ENCODE data around the gene DLG5. TPM values are rescaled to one million over a fixed set of nuclear protein-coding genes. Genes with fewer than 3 reads are reported as not detected.

DLG5 gene
- total RNA-seq, 1 donor from 2014 or later, result 7.8 TPM

DNA sequence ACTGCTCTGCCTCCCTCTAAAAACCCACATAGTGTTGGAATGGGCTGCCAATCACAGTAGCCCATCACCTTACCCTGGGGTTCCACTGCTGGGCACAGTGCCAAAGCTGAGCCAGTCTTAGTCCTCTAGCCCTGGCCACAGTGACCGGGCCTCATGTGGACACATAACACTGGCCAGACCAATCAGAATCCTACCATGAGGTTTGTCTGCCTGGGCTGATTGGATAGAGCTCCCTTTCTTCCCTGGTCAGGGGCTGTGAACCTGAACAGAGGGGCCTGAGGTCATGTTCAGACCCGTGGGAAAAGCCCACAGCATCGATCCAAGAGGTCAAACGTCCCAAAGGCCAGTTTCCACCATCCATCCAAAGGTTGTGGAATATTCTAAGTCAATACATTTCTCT lies 6.1 kb downstream of the DLG5 start:
- no peak for DNase-seq (ENCODE audit: low spot score)
- Mint-ChIP-seq H3K27me3 (ENCODE audit: low read depth) (peaks cover 12% of the 10 kb centered on the region), H3K27ac (no peak overlapping the region), H3K4me3 (ENCODE audit: low read depth) (no peak overlapping the region), H3K36me3 (ENCODE audit: low read depth) (no peaks in the 10 kb centered on the region), H3K4me1 (ENCODE audit: low read depth) (peaks cover 7% of the 10 kb centered on the region), H3K9me3 (no peaks in the 10 kb centered on the region)
- intact Hi-C loops (cut with micrococcal nuclease), result loop anchor here (10.0 kb wide), 2 partner anchors 46 to 114 kb away; partner anchors contain the start of gene RPS24

DNA sequence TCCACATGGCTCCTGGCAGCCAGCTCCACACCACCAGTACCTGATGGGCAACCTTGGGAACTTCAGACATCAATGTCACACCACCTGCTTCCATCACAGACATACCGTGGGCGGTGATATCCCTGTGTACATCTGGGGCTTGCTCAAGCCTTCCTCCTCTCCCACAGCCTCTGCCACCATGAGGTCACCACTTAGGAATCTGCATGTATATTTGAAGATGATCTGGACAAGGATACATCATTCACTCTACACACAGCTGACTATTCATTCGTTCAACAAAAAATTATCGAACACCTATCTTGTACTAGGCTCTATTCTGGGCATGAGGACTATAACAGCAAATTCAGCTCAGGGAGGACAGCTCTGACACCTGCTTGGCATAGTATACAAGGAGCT lies 6.8 kb downstream of the DLG5 start:
- Mint-ChIP-seq H3K9me3 (no peaks in the 10 kb centered on the region), H3K36me3 (ENCODE audit: low read depth) (no peaks in the 10 kb centered on the region), H3K4me3 (ENCODE audit: low read depth) (no peak overlapping the region), H3K27me3 (ENCODE audit: low read depth) (peaks cover 7% of the 10 kb centered on the region), H3K4me1 (ENCODE audit: low read depth) (peaks cover 4% of the 10 kb centered on the region), H3K27ac (no peak overlapping the region)
- DNase-seq (ENCODE audit: low spot score), result no peak
- intact Hi-C loops (cut with micrococcal nuclease), result loop anchor here (10.0 kb wide), 2 partner anchors 45 to 115 kb away; partner anchors contain the start of gene RPS24

DNA sequence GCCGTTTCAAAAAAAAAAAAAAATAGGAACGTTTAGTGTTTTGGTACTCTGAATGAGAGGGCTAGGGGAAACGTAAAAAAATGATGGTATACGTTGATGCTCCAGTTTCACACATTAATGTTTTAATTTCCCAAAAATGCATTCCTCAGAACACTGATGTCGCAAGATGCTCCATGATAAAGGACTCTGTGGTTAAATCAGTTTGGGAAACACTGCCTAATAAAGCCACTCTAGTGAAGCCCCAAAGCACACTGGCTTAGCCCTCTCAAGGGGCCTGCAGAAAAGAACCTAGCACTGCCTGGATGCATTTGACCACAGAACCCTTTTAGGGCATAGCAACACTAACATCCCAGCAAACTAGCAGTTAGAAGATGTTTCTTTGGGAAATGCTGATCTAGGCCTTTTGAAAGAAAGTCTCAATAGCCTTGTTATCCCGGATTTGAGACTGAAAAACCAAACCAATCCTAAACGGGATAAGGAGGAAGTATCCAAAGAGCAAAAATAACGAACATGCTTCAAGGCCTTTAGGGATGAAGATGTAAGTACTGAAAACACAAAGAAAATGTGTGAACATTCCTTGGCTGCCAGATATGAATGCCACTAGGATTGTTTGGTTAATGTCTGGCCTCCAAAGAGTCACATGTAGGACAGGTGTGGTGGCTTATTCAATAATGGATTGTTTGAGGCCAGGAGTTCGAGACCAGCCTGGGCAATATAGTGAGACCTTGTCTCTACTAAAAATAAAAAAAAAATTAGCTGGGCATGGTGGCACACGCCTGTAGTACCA lies 11.0 kb downstream of the DLG5 start:
- no peaks in the 10 kb centered on the region for H3K4me1 Mint-ChIP-seq (ENCODE audit: low read depth)
- no peak overlapping the region for H3K4me3 Mint-ChIP-seq (ENCODE audit: low read depth)
- no peak for DNase-seq (ENCODE audit: low spot score)
- H3K9me3 Mint-ChIP-seq, result no peaks in the 10 kb centered on the region
- H3K36me3 Mint-ChIP-seq (ENCODE audit: low read depth), result no peaks in the 10 kb centered on the region
- H3K27me3 Mint-ChIP-seq (ENCODE audit: low read depth), result peaks cover 3% of the 10 kb centered on the region
- H3K27ac Mint-ChIP-seq, result no peak overlapping the region
- intact Hi-C loops (cut with micrococcal nuclease), result no loop called here

DNA sequence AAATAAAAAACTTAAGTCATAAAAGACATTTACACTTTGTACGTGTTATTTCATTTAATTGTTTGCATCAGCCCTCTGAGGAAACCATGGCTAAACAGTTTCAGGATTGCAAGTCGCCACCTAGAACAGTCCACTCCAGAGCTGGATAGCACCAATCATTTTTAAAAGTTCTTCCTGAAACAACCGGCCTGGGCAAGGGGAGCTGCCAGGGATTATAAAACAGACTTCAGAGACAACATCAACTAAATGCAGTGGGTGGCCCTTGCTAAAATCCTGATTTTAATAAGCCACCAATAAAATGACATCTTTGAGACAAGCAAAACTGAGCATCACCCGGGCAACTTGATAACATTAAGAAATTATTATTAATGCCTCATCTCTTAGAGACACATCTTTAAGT lies 13.5 kb downstream of the DLG5 start:
- H3K27ac Mint-ChIP-seq, result no peak overlapping the region
- H3K36me3 Mint-ChIP-seq (ENCODE audit: low read depth), result no peaks in the 10 kb centered on the region
- H3K4me3 Mint-ChIP-seq (ENCODE audit: low read depth), result no peak overlapping the region
- H3K4me1 Mint-ChIP-seq (ENCODE audit: low read depth), result no peaks in the 10 kb centered on the region
- H3K9me3 Mint-ChIP-seq, result no peaks in the 10 kb centered on the region
- DNase-seq (ENCODE audit: low spot score), result no peak
- peaks cover 7% of the 10 kb centered on the region for H3K27me3 Mint-ChIP-seq (ENCODE audit: low read depth)
- intact Hi-C loops (cut with micrococcal nuclease), result no loop called here

DNA sequence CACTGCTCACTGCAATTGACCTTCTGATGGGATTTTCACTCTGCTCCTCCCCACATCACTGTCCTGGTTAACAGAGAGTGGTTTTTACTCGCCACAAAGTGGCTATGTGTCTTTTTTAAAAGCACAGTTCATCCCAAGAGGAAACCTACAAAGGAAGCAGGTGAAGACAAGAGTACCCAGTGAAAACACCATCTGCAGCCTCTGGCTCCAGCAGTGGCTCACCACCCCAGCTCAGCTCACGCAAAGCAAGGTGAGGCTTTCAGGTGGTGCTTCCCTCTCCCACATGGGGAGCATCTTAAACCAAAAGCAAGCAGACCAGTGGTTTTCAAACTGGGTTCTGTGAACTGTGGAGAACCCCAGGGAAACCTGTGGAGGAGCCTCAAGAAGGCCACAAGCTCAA lies 14.0 kb downstream of the DLG5 start:
- H3K27me3 Mint-ChIP-seq (ENCODE audit: low read depth), result peaks cover 7% of the 10 kb centered on the region
- DNase-seq (ENCODE audit: low spot score), result no peak
- no peaks in the 10 kb centered on the region for H3K36me3 Mint-ChIP-seq (ENCODE audit: low read depth)
- H3K4me1 Mint-ChIP-seq (ENCODE audit: low read depth), result no peaks in the 10 kb centered on the region
- no peak overlapping the region for H3K27ac Mint-ChIP-seq
- intact Hi-C loops (cut with micrococcal nuclease), result no loop called here
- H3K4me3 Mint-ChIP-seq (ENCODE audit: low read depth), result no peak overlapping the region
- H3K9me3 Mint-ChIP-seq, result no peaks in the 10 kb centered on the region

DNA sequence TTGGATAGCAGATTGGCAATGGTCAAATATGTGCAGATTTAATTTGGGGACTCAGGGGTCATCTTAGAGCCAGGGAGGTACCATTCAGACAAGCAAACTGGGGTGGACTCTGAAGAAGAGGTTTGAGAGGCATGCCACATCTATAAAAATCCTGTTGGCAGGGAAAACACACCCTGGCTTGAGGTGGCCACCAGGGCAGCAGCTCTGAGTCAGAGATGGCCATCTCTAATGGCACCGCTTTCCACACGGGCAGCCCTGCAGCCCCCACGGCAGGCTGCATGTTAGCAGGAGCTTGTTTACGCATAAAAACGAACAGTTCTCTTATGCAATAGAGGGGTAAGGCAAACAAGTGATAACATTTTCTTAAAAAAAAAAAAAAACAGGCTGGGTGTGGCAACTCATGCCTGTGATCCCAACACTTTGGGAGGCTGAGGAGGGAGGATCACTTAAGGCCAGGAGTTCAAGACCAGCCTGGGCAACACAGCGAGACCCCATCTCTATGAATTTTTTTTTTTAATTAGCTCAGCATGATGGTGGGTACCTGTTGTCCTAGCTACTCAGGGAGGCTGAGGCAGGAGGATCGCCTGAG lies 14.9 kb downstream of the DLG5 start:
- Mint-ChIP-seq H3K4me1 (ENCODE audit: low read depth) (no peaks in the 10 kb centered on the region), H3K4me3 (ENCODE audit: low read depth) (no peak overlapping the region), H3K9me3 (no peaks in the 10 kb centered on the region), H3K36me3 (ENCODE audit: low read depth) (no peaks in the 10 kb centered on the region), H3K27me3 (ENCODE audit: low read depth) (peaks cover 7% of the 10 kb centered on the region), H3K27ac (no peak overlapping the region)
- intact Hi-C loops (cut with micrococcal nuclease), result no loop called here
- no peak for DNase-seq (ENCODE audit: low spot score)

DNA sequence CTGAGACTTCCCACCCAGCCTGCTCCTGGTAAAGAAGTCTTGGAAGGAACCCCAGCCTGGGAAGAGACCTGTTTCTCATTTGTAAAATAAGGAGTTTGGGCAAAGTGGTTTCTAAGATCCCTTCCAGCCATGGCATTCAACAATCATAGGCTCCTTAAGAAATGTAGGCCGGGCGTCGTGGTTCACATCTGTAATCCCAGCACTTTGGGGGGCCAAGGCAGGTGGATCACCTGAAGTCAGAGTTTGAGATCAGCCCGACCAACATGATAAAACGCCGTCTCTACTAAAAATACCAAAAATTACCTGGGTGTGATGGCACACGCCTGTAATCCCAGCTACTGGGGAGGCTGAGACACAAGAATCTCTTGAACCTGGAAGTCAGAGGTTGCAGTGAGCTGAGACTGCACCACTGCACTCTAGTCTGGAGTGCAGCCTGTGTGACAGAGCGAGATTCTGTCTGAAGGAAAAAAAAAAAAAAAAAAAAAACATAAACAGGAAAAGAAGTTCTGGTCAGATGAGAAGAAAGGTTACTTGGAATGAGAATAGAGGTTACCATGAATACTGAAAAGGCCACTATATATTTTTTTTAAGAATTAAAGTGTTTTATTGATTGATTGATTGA lies 15.9 kb downstream of the DLG5 start:
- Mint-ChIP-seq H3K36me3 (ENCODE audit: low read depth) (no peaks in the 10 kb centered on the region), H3K4me1 (ENCODE audit: low read depth) (no peaks in the 10 kb centered on the region), H3K27ac (no peak overlapping the region), H3K4me3 (ENCODE audit: low read depth) (no peak overlapping the region), H3K27me3 (ENCODE audit: low read depth) (peaks cover 7% of the 10 kb centered on the region), H3K9me3 (no peaks in the 10 kb centered on the region)
- no peak for DNase-seq (ENCODE audit: low spot score)
- intact Hi-C loops (cut with micrococcal nuclease), result no loop called here

DNA sequence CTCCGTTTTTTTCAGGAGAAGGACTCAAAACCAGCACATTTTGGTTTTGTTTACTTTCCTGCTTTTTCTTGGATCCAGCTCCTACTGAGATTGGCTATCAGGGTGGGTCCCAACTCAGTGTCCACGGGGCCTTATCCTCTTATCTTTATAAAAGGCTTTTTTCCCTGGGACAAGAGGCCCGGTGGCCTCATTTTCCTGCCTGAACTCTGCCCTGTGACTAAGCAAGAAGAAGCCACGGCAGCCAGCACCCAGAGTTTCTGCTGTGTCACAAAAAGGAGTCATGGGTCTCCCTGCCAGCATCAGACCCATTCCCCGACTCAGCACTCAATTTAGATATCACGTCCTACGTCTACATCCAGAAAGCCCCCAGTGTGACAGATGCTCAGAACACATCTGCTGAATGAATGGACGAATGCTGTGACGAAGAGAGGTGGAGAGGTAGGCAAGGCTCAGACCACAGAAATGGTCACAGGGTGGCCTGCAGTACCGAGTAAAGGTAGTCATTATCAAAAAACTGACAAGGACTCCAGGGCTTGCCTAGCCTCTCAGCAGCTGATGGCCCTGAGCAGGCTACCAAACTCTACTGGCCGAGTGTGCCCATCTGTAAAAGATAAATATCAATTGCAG lies 16.7 kb downstream of the DLG5 start:
- no peak for DNase-seq (ENCODE audit: low spot score)
- Mint-ChIP-seq H3K4me1 (ENCODE audit: low read depth) (no peaks in the 10 kb centered on the region), H3K27ac (no peak overlapping the region), H3K36me3 (ENCODE audit: low read depth) (no peaks in the 10 kb centered on the region), H3K27me3 (ENCODE audit: low read depth) (peaks cover 7% of the 10 kb centered on the region), H3K4me3 (ENCODE audit: low read depth) (no peak overlapping the region), H3K9me3 (no peaks in the 10 kb centered on the region)
- intact Hi-C loops (cut with micrococcal nuclease), result no loop called here

DNA sequence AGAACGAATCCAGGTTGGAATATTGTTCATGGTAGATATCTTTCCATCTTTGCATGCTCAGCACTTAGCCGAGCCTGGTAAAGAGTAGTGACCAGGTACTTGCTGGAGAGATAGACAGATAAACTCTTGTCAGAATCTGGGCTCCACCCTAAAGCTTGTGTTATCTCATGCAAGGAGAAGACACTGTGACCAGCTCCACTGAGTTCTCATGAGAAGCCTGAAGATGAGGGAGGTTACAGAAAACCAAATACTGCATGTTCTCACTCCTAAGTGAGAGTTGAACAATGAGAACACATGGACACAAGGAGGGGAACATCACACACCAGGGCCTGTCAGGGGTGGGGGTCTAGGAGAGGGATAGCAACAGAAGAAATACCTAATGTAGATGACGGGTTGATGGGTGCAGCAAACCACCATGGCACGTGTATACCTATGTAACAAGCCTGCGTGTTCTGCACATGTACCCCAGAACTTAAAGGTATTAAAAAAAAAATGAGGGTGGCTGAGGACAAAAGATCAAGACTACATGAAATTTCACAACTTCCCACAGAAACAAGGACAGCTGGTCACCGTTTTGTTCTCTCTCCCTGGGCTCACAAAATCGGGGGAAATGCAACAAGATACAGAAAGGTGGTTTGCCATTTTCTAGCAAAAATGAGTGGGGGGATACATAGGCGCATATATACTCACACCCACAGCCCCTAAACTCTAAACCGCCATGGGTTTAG lies 17.4 kb downstream of the DLG5 start:
- Mint-ChIP-seq H3K27ac (no peak overlapping the region), H3K27me3 (ENCODE audit: low read depth) (peaks cover 4% of the 10 kb centered on the region), H3K9me3 (no peaks in the 10 kb centered on the region), H3K36me3 (ENCODE audit: low read depth) (no peaks in the 10 kb centered on the region), H3K4me1 (ENCODE audit: low read depth) (no peaks in the 10 kb centered on the region), H3K4me3 (ENCODE audit: low read depth) (no peak overlapping the region)
- intact Hi-C loops (cut with micrococcal nuclease), result no loop called here
- no peak for DNase-seq (ENCODE audit: low spot score)

DNA sequence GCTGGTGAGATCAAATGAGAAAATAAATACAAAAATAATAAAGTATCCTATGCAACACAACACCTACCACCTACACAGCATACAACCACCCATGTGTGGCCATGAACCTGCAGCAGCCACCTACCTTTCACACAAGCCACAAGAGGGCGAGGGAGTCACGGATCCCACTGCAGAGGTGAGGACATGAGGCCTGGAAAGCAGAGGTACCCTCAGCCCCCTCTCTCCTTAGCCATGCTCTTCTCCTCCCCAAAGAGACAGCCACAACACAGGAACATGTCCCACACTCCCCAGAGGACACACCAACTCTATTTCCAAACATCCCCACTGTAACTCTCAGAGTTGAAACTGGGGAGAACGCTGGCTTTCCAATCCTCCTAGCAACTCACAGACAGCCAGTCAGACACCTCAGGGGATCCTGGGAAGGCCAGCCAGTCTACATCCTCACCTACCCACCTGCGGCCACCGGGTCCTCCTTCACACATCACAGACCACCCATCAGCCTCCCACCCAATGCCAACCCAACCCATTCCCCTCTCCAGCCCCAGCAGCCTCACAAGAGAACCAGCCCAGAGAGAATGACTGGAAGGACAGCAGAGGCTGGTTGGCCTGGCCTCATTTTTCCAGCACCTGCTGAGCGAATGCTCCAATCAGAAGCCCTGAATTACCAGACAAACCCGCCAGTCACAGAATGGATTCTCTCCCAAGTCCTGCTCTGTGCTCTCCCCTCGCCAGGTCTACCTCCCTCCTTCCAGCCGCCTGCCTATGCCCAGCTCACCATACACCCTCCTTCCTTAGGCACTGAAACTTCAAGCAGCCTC lies 18.4 kb downstream of the DLG5 start:
- Mint-ChIP-seq H3K27ac (no peak overlapping the region), H3K36me3 (ENCODE audit: low read depth) (no peaks in the 10 kb centered on the region), H3K4me1 (ENCODE audit: low read depth) (no peaks in the 10 kb centered on the region), H3K27me3 (ENCODE audit: low read depth) (peaks cover 4% of the 10 kb centered on the region), H3K4me3 (ENCODE audit: low read depth) (no peak overlapping the region), H3K9me3 (no peaks in the 10 kb centered on the region)
- DNase-seq (ENCODE audit: low spot score), result no peak
- intact Hi-C loops (cut with micrococcal nuclease), result no loop called here

DNA sequence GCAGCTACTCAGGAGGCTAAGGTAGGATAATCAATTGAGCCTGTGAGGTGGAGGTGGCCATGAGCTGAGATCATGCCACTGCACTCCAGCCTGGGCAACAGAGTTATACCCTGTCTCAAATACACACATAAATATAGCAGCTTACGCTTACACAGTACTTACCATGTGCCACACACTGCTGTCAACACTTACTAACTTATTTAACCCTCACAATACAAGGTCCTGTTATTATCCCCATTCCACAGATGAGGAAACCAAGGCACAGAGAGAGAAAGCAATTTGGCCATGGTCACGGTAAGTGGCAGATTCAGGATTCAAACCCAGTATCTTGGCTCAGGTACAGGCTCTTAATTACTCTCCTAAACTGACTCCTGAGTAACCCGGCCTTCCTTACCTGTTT lies 19.1 kb downstream of the DLG5 start:
- H3K4me3 Mint-ChIP-seq (ENCODE audit: low read depth), result no peak overlapping the region
- H3K27ac Mint-ChIP-seq, result no peak overlapping the region
- H3K4me1 Mint-ChIP-seq (ENCODE audit: low read depth), result no peaks in the 10 kb centered on the region
- intact Hi-C loops (cut with micrococcal nuclease), result no loop called here
- H3K9me3 Mint-ChIP-seq, result no peaks in the 10 kb centered on the region
- H3K36me3 Mint-ChIP-seq (ENCODE audit: low read depth), result no peaks in the 10 kb centered on the region
- peaks cover 4% of the 10 kb centered on the region for H3K27me3 Mint-ChIP-seq (ENCODE audit: low read depth)
- no peak for DNase-seq (ENCODE audit: low spot score)

DNA sequence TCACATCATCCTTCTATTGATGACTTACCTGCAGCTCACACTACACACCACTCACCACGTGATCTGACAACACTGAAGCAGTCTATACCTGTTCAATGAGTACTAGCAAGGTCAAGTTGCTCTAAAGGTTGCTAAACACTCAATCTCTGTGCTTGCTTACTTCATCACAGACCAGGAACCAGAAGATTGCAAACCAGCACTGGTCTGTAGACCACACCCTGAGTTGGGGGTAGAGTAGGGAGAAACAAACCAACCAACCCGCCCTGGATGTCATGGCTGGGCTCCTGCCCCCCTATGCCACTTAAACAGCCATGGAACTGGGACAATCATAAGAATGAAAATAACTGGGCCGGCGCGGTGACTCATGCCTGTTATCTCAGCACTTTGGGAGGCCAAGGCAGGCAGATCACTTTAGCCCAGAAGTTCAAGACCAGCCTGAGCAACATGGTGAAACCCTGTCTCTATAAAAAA lies 19.6 kb downstream of the DLG5 start:
- H3K9me3 Mint-ChIP-seq, result no peaks in the 10 kb centered on the region
- intact Hi-C loops (cut with micrococcal nuclease), result no loop called here
- H3K4me3 Mint-ChIP-seq (ENCODE audit: low read depth), result no peak overlapping the region
- H3K27me3 Mint-ChIP-seq (ENCODE audit: low read depth), result peaks cover 4% of the 10 kb centered on the region
- no peak for DNase-seq (ENCODE audit: low spot score)
- no peak overlapping the region for H3K27ac Mint-ChIP-seq
- no peaks in the 10 kb centered on the region for H3K36me3 Mint-ChIP-seq (ENCODE audit: low read depth)
- no peaks in the 10 kb centered on the region for H3K4me1 Mint-ChIP-seq (ENCODE audit: low read depth)

Measured in activated T-helper 2 cell treated with anti-CD3 and anti-CD28 coated beads, Interferon-gamma antibody, Interleukin-2, Interleukin-4, amounts not matched to agents 10 μg/mL and 5 μg/mL and 100 μg/mL, durations not matched to agents 14 hours and 24 hours and 36 hours (primary cell).